ENCODE data around the gene C9orf78. TPM values are rescaled to one million over a fixed set of nuclear protein-coding genes. Genes with fewer than 3 reads are reported as not detected.
A peak's percentile ranks its signal among the peaks of the same experiment; 100 is the strongest.
"Not testable (repeated sequence)": the region's sequence is repeated elsewhere in the genome, so short reads cannot be mapped to it uniquely, and the experiment has no call there.

The C9orf78 gene
- polyA plus RNA-seq, 1 donor, result 47.5 TPM

- no peaks in the 10 kb centered on the region for H3K36me3 ChIP-seq (ENCODE audit: control insufficient read depth, insufficient read depth, low read length)
- no peak for DNase-seq
- H3K4me1 ChIP-seq (ENCODE audit: control insufficient read depth, insufficient read depth, low read length), result no peaks in the 10 kb centered on the region
- H3K27me3 ChIP-seq (ENCODE audit: control insufficient read depth, insufficient read depth, low read length), result peaks cover 2% of the 10 kb centered on the region
- no peak overlapping the region for H3K27ac ChIP-seq (ENCODE audit: low read length)
- WGBS (ENCODE audit: insufficient coverage, low lambda C conversion rate), result no CpG with 5 or more reads among the region's 1 CpG
- no peaks in the 10 kb centered on the region for H3K9me3 ChIP-seq (ENCODE audit: control insufficient read depth, low read depth, low read length)
- no peak overlapping the region for H3K4me3 ChIP-seq (ENCODE audit: low read length)
Measured at GRCh38 chr9:129785866-129786265, 49.2 kb downstream of the C9orf78 start.

GRCh38 chr9:129784970-129785369, 50.1 kb downstream of the C9orf78 start:
- DNase-seq; H3K36me3 ChIP-seq (ENCODE audit: control insufficient read depth, insufficient read depth, low read length); H3K9me3 ChIP-seq (ENCODE audit: control insufficient read depth, low read depth, low read length); H3K27ac ChIP-seq (ENCODE audit: low read length); H3K27me3 ChIP-seq (ENCODE audit: control insufficient read depth, insufficient read depth, low read length); H3K4me3 ChIP-seq (ENCODE audit: low read length); H3K4me1 ChIP-seq (ENCODE audit: control insufficient read depth, insufficient read depth, low read length): not testable (repeated sequence)
- 90% methylated on average over 2 of the region's 11 CpGs for WGBS (ENCODE audit: insufficient coverage, low lambda C conversion rate)

GRCh38 chr9:129783516-129784361, 51.3 kb downstream of the C9orf78 start:
- Histone ChIP-seq H3K27me3 (ENCODE audit: control insufficient read depth, insufficient read depth, low read length) (peaks cover 2% of the 10 kb centered on the region), H3K27ac (ENCODE audit: low read length) (no peak overlapping the region), H3K4me3 (ENCODE audit: low read length) (no peak overlapping the region), H3K9me3 (ENCODE audit: control insufficient read depth, low read depth, low read length) (no peaks in the 10 kb centered on the region), H3K4me1 (ENCODE audit: control insufficient read depth, insufficient read depth, low read length) (no peaks in the 10 kb centered on the region), H3K36me3 (ENCODE audit: control insufficient read depth, insufficient read depth, low read length) (no peaks in the 10 kb centered on the region)
- no CpG with 5 or more reads among the region's 14 CpGs for WGBS (ENCODE audit: insufficient coverage, low lambda C conversion rate)
- peak in 1 of 2 donors; percentile 56 for DNase-seq

GRCh38 chr9:129781981-129782380, 53.1 kb downstream of the C9orf78 start:
- Histone ChIP-seq H3K36me3 (ENCODE audit: control insufficient read depth, insufficient read depth, low read length) (no peaks in the 10 kb centered on the region), H3K4me3 (ENCODE audit: low read length) (no peak overlapping the region), H3K27ac (ENCODE audit: low read length) (no peak overlapping the region), H3K27me3 (ENCODE audit: control insufficient read depth, insufficient read depth, low read length) (no peaks in the 10 kb centered on the region), H3K4me1 (ENCODE audit: control insufficient read depth, insufficient read depth, low read length) (peaks cover under 1% of the 10 kb centered on the region), H3K9me3 (ENCODE audit: control insufficient read depth, low read depth, low read length) (no peaks in the 10 kb centered on the region)
- no peak for DNase-seq
- no CpG with 5 or more reads among the region's 5 CpGs for WGBS (ENCODE audit: insufficient coverage, low lambda C conversion rate)

- WGBS (ENCODE audit: insufficient coverage, low lambda C conversion rate), result no CpG with 5 or more reads among the region's 8 CpGs
- H3K4me1 ChIP-seq (ENCODE audit: control insufficient read depth, insufficient read depth, low read length), result peaks cover 6% of the 10 kb centered on the region
- no peak for DNase-seq
- H3K4me3 ChIP-seq (ENCODE audit: low read length), result no peak overlapping the region
- H3K36me3 ChIP-seq (ENCODE audit: control insufficient read depth, insufficient read depth, low read length), result no peaks in the 10 kb centered on the region
- H3K9me3 ChIP-seq (ENCODE audit: control insufficient read depth, low read depth, low read length), result no peaks in the 10 kb centered on the region
- no peaks in the 10 kb centered on the region for H3K27me3 ChIP-seq (ENCODE audit: control insufficient read depth, insufficient read depth, low read length)
- no peak overlapping the region for H3K27ac ChIP-seq (ENCODE audit: low read length)
Measured at GRCh38 chr9:129781131-129781530, 53.9 kb downstream of the C9orf78 start.

GRCh38 chr9:129779560-129780190, 55.4 kb downstream of the C9orf78 start:
- Histone ChIP-seq H3K4me3 (ENCODE audit: low read length) (no peak overlapping the region), H3K9me3 (ENCODE audit: control insufficient read depth, low read depth, low read length) (no peaks in the 10 kb centered on the region), H3K4me1 (ENCODE audit: control insufficient read depth, insufficient read depth, low read length) (peaks cover 6% of the 10 kb centered on the region), H3K36me3 (ENCODE audit: control insufficient read depth, insufficient read depth, low read length) (no peaks in the 10 kb centered on the region), H3K27ac (ENCODE audit: low read length) (no peak overlapping the region), H3K27me3 (ENCODE audit: control insufficient read depth, insufficient read depth, low read length) (no peaks in the 10 kb centered on the region)
- no CpG with 5 or more reads among the region's 7 CpGs for WGBS (ENCODE audit: insufficient coverage, low lambda C conversion rate)
- no peak for DNase-seq

GRCh38 chr9:129778469-129778868, 56.6 kb downstream of the C9orf78 start:
- no peak overlapping the region for H3K4me3 ChIP-seq (ENCODE audit: low read length)
- H3K4me1 ChIP-seq (ENCODE audit: control insufficient read depth, insufficient read depth, low read length), result peaks cover 11% of the 10 kb centered on the region
- no peak overlapping the region for H3K27ac ChIP-seq (ENCODE audit: low read length)
- DNase-seq, result no peak
- H3K27me3 ChIP-seq (ENCODE audit: control insufficient read depth, insufficient read depth, low read length), result no peaks in the 10 kb centered on the region
- H3K36me3 ChIP-seq (ENCODE audit: control insufficient read depth, insufficient read depth, low read length), result no peaks in the 10 kb centered on the region
- WGBS (ENCODE audit: insufficient coverage, low lambda C conversion rate), result no CpG with 5 or more reads among the region's 3 CpGs
- H3K9me3 ChIP-seq (ENCODE audit: control insufficient read depth, low read depth, low read length), result no peaks in the 10 kb centered on the region

GRCh38 chr9:129777769-129778130, 57.3 kb downstream of the C9orf78 start:
- H3K27me3 ChIP-seq (ENCODE audit: control insufficient read depth, insufficient read depth, low read length), result no peaks in the 10 kb centered on the region
- DNase-seq, result no peak
- H3K36me3 ChIP-seq (ENCODE audit: control insufficient read depth, insufficient read depth, low read length), result no peaks in the 10 kb centered on the region
- WGBS (ENCODE audit: insufficient coverage, low lambda C conversion rate), result no CpG with 5 or more reads among the region's 11 CpGs
- H3K4me3 ChIP-seq (ENCODE audit: low read length), result no peak overlapping the region
- H3K27ac ChIP-seq (ENCODE audit: low read length), result peak overlapping the region; percentile 36
- no peaks in the 10 kb centered on the region for H3K9me3 ChIP-seq (ENCODE audit: control insufficient read depth, low read depth, low read length)
- peaks cover 12% of the 10 kb centered on the region for H3K4me1 ChIP-seq (ENCODE audit: control insufficient read depth, insufficient read depth, low read length)

Other genes with a start within 250 kb of the C9orf78 start
- gene C9orf50, start 214.2 kb downstream of the C9orf78 start, polyA plus RNA-seq, result 0.33 TPM
- 45.3 TPM for gene NTMT1, start 209.1 kb downstream of the C9orf78 start, polyA plus RNA-seq
- 14.8 TPM for gene ASB6, start 193.1 kb downstream of the C9orf78 start, polyA plus RNA-seq
- gene PRRX2, start 169.6 kb downstream of the C9orf78 start, polyA plus RNA-seq, result 1.6 TPM
- 4.9 TPM for gene PTGES, start 82.2 kb downstream of the C9orf78 start, polyA plus RNA-seq
- 22.7 TPM for gene TOR1B, start 32.1 kb downstream of the C9orf78 start, polyA plus RNA-seq
- gene TOR1A, start 11.1 kb downstream of the C9orf78 start, polyA plus RNA-seq, result 32.4 TPM
- 17.7 TPM for gene USP20, start 183 bp upstream of the C9orf78 start, polyA plus RNA-seq
- 25.1 TPM for gene FNBP1, start 207.9 kb upstream of the C9orf78 start, polyA plus RNA-seq
- gene GPR107, start 218.6 kb upstream of the C9orf78 start, polyA plus RNA-seq, result 32.3 TPM

Data from large intestine (tissue), 3 donors.